K562 (cell line): ENCODE results near the gene ENSA. TPM values are rescaled to one million over a fixed set of nuclear protein-coding genes. Genes with fewer than 3 reads are reported as not detected.

Experiments used
- CBX3 ChIP-seq, 2 experiments: IDR thresholded peaks; 1 replicate in 1 of 2; 2 replicates in 1 of 2; pipeline ENCODE4 v1.6.1; 2012; ENCODE audit warnings: inconsistent platforms in 2 of 2, low read length in 2 of 2, borderline replicate concordance in 1 of 2, control low read depth in 1 of 2
- HNRNPUL1 ChIP-seq: fragments of 200-400 bp; formaldehyde crosslinking; IDR thresholded peaks from 2 replicates; pipeline ENCODE4 v1.6.1; 2017; ENCODE audit warnings: low read length
- HOMEZ ChIP-seq: fragments of 250-450 bp; sonication (Bioruptor Pico); IDR thresholded peaks from 2 replicates; pipeline ENCODE4 v1.4.0; 2020; ENCODE audit warnings: mild to moderate bottlenecking, moderate library complexity
- IFI16 ChIP-seq: fragments of 250-450 bp; sonication (Bioruptor Pico); IDR thresholded peaks from 2 replicates; pipeline ENCODE4 v2.1.2; 2022; ENCODE audit warnings: mild to moderate bottlenecking, inconsistent platforms
- MCM2 ChIP-seq: fragments of 450-650 bp; IDR thresholded peaks from 2 replicates; pipeline ENCODE4 v1.6.1; 2017; ENCODE audit warnings: low read depth, mild to moderate bottlenecking
- MTA3 ChIP-seq: fragments of 450-650 bp; formaldehyde crosslinking; IDR thresholded peaks from 2 replicates; pipeline ENCODE4 v1.6.1; 2017; ENCODE audit warnings: mild to moderate bottlenecking, borderline replicate concordance
- PKNOX1 ChIP-seq: fragments of 450-650 bp; IDR thresholded peaks from 2 replicates; pipeline ENCODE4 v1.6.1; 2016
- SMARCA4 ChIP-seq: fragments of 450-650 bp; IDR thresholded peaks from 2 replicates; pipeline ENCODE4 v1.6.1; 2016
- SNRNP70 ChIP-seq: fragments of 200-400 bp; formaldehyde crosslinking; optimal IDR thresholded peaks from 2 replicates; pipeline ENCODE3; 2017; ENCODE audit warnings: low read depth, low read length
- SREBF2 ChIP-seq: sonication (generic); formaldehyde crosslinking; IDR thresholded peaks from 2 replicates; pipeline ENCODE4 v1.4.0; 2020; ENCODE audit warnings: mild to moderate bottlenecking, missing genetic modification reagents
- TCF7L2 ChIP-seq: fragments of 150-350 bp; IDR thresholded peaks from 2 replicates; pipeline ENCODE4 v1.6.1; 2016; ENCODE audit warnings: low read depth, mild to moderate bottlenecking, low read length, moderate library complexity
- TCFL5 ChIP-seq: fragments of 250-450 bp; sonication (Bioruptor Pico); conservative IDR thresholded peaks from 2 replicates; pipeline ENCODE4 v1.6.1; 2021; ENCODE audit warnings: mild to moderate bottlenecking, moderate library complexity, matching md5 sums
- TSC22D4 ChIP-seq: fragments of 450-650 bp; IDR thresholded peaks from 2 replicates; pipeline ENCODE4 v1.6.1; 2016; ENCODE audit warnings: missing genetic modification characterization, missing biosample characterization, control low read depth
- WHSC1 ChIP-seq: IDR thresholded peaks from one replicate; pipeline ENCODE4 v1.6.1; 2012; ENCODE audit warnings: low read length, control low read depth, inconsistent platforms
- ZBTB40 ChIP-seq, 2 experiments: fragments of 450-650 bp in 1 of 2; sonication (generic) in 1 of 2; formaldehyde crosslinking in 1 of 2; IDR thresholded peaks; 2 replicates each; pipeline versions ENCODE4 v1.7.1 to v1.9.0; 2016 to 2022; ENCODE audit warnings: inconsistent platforms in 1 of 2, mild to moderate bottlenecking in 1 of 2, missing genetic modification reagents in 1 of 2
- ZC3H8 ChIP-seq: fragments of 450-650 bp; IDR thresholded peaks from 2 replicates; pipeline ENCODE4 v1.6.1; 2017
- polyA plus RNA-seq, 8 experiments: library from polyadenylated mRNA; depleted of rRNA in 4 of 8; stranded (reverse) in 5 of 8; unstranded in 3 of 8; fragments of >200 nt; fragmentation: Nextera tagmentation in 2 of 8; fragmentation: Illumina TruSeq in 1 of 8; extraction: Ambion mirVana in 2 of 8; extraction: Trizol in 1 of 8; gene quantifications; 2 replicates each; pipeline versions ENCODE4 v1.2.1 to v1.2.3, GENCODE V29; 2011 to 2014; ENCODE audit warnings: inconsistent platforms in 1 of 8, missing spikeins in 1 of 8
- total RNA-seq, 7 experiments: library from RNA; depleted of rRNA in 6 of 7; stranded (reverse); fragments of >200 nt in 6 of 7; fragmentation: Illumina TruSeq in 2 of 7; extraction: Trizol in 2 of 7; gene quantifications; 2 replicates each; pipeline versions ENCODE4 v1.2.1 to v1.2.3, GENCODE V29; 2011 to 2021; ENCODE audit warnings: low replicate concordance in 1 of 7

Gene ENSA
- total and polyA plus RNA-seq, 9 of the 15 experiments (the other 6 are each of a cell fraction or from before 2014, with no cell fraction given): 68.1 to 605 (median 188) TPM

GRCh38 chr1:150579110-150579944 is 50.1 kb downstream of the ENSA start, which contains the start of gene MCL1 (continued):
- TF ChIP-seq ZBTB40 (IDR thresholded peaks at IDR 0.05) (peak; percentile 51; the same call in 1 of the 2 replicates), ZBTB40 (CRISPR knock-in tag; IDR thresholded peaks at IDR 0.05) (no peak), ZC3H8 (no peak), PKNOX1 (0 out of 2 replicates have a peak, but pooled peaks have one; percentile 21), SMARCA4 (no peak), HNRNPUL1 (no peak), HOMEZ (CRISPR knock-in tag) (no peak), TCFL5 (CRISPR knock-in tag) (no peak), TSC22D4 (tag) (no peak), CBX3 (IDR thresholded peaks at IDR 0.05; ENCODE audit: borderline replicate concordance in 1 of 2, low read length in 2 of 2) (peak in 1 of 2 experiments; percentile 43; a peak in 1 of 3 replicates), MCM2 (no peak), TCF7L2 (no peak), IFI16 (no peak), SREBF2 (CRISPR knock-in tag) (no peak), WHSC1 (no peak), SNRNP70 (no peak), MTA3 (peak; percentile 91)
